Measurements from ENCODE around the gene CRTC1. TPM values are rescaled to one million over a fixed set of nuclear protein-coding genes. Genes with fewer than 3 reads are reported as not detected.

CRTC1 gene
- total RNA-seq, 4 donors from 2014 or later: 2.8 to 8.8 (median 3.7) TPM

DNA sequence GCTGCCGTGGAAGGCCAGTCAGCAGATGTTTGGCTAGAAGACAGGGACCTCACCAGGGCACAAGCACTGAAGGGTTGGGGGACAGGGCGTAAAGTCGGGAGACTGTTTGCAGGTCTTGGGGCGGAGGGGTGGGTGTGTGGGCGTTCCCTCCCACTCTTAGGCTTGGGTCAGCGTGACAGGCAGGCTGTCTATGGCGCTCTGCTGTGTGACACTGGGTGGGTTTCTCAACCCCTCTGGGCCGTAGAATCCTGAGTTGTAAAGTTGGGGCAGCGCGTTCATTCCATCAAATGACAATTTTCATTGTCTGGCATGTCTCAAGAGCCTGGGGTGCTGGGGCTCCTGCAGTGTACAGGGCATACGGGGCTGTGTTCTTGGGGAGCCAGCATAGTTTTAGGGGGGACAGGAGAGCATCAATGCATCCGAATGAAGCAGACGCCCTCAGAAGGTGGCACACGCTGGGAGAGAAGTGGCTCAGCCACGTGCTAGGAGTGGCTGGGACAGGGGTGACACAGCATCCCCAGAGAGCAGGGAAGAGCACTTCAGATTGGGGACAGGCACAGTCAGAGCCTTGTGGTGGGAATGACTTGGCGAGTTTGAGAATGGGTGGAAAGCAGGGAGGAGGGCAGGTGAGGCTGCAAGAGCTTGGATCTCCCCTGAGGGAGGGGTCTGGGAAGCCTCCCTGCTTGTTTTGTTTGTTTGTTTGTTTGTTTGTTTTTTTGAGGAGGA is 4.4 kb downstream of the CRTC1 start:
- Histone ChIP-seq H3K27ac (no peak overlapping the region), H3K27me3 (no peaks in the 10 kb centered on the region), H3K4me3 (no peak overlapping the region), H3K36me3 (no peaks in the 10 kb centered on the region), H3K4me1 (peaks cover 7 to 12% of the 10 kb centered on the region in 2 donors), H3K9me3 (no peaks in the 10 kb centered on the region)
- intact Hi-C loops (cut with DNase I; ENCODE audit: low total_unique reads): no loop called here
- in situ Hi-C loops (cut with MboI; ENCODE audit: low sequenced_read_pairs in 4 of 4): loop anchor here in 1 of 4 donors (25.0 kb wide), 1 partner anchor 226 kb away; no protein-coding TSS in a partner anchor
- no peak for ATAC-seq
- DNase-seq: no peak
- TF ChIP-seq, protein P1, sequence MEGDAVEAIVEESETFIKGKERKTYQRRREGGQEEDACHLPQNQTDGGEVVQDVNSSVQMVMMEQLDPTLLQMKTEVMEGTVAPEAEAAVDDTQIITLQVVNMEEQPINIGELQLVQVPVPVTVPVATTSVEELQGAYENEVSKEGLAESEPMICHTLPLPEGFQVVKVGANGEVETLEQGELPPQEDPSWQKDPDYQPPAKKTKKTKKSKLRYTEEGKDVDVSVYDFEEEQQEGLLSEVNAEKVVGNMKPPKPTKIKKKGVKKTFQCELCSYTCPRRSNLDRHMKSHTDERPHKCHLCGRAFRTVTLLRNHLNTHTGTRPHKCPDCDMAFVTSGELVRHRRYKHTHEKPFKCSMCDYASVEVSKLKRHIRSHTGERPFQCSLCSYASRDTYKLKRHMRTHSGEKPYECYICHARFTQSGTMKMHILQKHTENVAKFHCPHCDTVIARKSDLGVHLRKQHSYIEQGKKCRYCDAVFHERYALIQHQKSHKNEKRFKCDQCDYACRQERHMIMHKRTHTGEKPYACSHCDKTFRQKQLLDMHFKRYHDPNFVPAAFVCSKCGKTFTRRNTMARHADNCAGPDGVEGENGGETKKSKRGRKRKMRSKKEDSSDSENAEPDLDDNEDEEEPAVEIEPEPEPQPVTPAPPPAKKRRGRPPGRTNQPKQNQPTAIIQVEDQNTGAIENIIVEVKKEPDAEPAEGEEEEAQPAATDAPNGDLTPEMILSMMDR (IDR thresholded peaks at IDR 0.05 in 4 of 5, conservative IDR thresholded peaks at IDR 0.05 in 1 of 5): no peak
- no peak for TF ChIP-seq POLR2A (IDR thresholded peaks at IDR 0.05)

DNA sequence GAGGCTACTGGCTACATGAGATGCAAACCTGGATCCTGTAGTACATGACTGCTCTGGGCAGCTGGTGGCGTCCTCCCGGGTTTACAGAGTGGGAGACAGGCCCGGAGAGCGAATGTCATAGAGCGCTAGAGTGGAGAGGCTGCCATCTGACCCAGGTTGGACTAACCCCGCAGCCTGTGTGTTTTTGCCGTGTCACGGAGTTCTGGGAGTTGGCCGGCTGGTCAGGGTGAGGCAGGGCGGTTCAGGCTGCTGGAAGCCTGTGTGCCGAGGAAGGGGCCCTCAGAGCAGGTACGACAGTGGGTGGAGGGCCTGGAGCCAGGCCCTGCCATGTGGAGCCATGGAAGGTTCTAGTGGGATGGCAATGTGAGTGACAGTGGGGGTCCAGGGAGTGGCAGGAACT is 12.5 kb downstream of the CRTC1 start:
- Histone ChIP-seq H3K27ac (no peak overlapping the region), H3K4me1 (peaks cover 22% of the 10 kb centered on the region in 2 donors), H3K4me3 (no peak overlapping the region), H3K27me3 (no peaks in the 10 kb centered on the region), H3K36me3 (no peaks in the 10 kb centered on the region), H3K9me3 (no peaks in the 10 kb centered on the region)
- DNase-seq (no peak), ATAC-seq (no peak)
- intact Hi-C loops (cut with DNase I; ENCODE audit: low total_unique reads) (no loop called here), in situ Hi-C loops (cut with MboI; ENCODE audit: low sequenced_read_pairs in 4 of 4) (loop anchor here in 1 of 4 donors (25.0 kb wide), 1 partner anchor 234 kb away; no protein-coding TSS in a partner anchor)
- no peak for TF ChIP-seq POLR2A (IDR thresholded peaks at IDR 0.05)
- TF ChIP-seq, protein P1 (IDR thresholded peaks at IDR 0.05 in 4 of 5, conservative IDR thresholded peaks at IDR 0.05 in 1 of 5): no peak

DNA sequence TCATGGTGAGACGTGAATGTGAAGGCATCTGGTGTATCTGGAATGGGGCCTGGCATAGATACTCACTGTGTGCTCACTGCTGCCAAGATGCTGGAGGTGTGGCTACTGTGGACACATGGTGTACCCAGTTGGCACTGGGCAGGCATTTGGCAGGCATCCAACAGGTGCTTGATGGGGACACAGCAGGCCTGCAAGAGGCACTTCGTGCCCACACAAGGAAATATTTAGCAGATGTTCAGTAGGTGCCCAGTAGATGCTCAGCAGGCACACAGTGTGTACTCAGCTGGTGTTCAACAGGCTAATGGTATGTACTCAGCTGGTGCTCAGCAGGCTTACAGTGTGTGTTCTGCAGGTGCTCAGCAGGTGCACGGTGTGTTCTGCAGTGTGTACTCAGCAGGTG is 14.2 kb downstream of the CRTC1 start:
- Histone ChIP-seq H3K4me3 (no peak overlapping the region), H3K9me3 (no peaks in the 10 kb centered on the region), H3K27me3 (no peaks in the 10 kb centered on the region), H3K4me1 (peaks cover 26 to 29% of the 10 kb centered on the region in 2 donors), H3K36me3 (no peaks in the 10 kb centered on the region), H3K27ac (no peak overlapping the region)
- intact Hi-C loops (cut with DNase I; ENCODE audit: low total_unique reads) (no loop called here), in situ Hi-C loops (cut with MboI; ENCODE audit: low sequenced_read_pairs in 4 of 4) (loop anchor here in 1 of 4 donors (25.0 kb wide), 1 partner anchor 235 kb away; no protein-coding TSS in a partner anchor)
- DNase-seq (peak; percentile 41 to 66), ATAC-seq (no peak)
- TF ChIP-seq, protein P1 (IDR thresholded peaks at IDR 0.05 in 4 of 5, conservative IDR thresholded peaks at IDR 0.05 in 1 of 5): no peak
- TF ChIP-seq POLR2A (IDR thresholded peaks at IDR 0.05): no peak

DNA sequence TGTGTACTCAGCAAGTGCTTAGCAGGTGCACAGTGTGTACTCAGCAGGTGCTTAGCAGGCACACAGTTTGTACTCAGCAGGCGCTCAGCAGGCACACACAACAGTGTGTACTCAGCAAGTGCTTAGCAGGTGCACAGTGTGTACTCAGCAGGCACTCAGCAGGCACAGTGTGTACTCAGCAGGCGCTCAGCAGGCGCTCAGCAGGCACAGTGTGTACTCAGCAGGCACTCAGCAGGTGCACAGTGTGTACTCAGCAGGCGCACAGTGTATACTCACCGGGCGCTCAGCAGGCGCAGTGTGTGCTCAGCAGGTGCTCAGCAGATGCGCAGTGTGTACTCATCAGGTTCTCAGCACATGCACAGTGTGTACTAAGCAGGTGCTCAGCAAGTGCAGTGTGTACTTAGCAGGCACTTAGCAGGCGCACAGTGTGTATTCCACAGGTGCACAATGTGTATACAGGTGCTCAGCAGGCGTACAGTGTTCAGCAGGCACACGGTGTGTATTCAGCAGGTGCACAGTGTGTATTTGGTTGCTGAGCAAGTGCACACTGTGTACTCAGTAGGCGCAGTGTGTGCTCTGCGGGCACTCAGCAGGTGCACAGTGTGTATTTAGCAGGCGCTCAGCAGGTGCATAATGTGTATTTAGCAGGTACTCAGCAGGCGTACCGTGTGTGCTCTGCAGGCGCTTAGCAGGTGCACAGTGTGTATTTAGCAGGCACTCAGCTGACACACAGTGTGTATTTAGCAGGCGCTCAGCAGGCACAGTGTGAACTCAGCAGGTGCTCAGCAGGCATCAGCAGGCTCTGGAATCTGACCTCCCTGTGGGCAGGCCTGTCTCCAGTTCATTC is 15.1 kb downstream of the CRTC1 start:
- Histone ChIP-seq H3K9me3 (no peaks in the 10 kb centered on the region), H3K27me3 (no peaks in the 10 kb centered on the region), H3K4me1 (peaks cover 26 to 29% of the 10 kb centered on the region in 2 donors), H3K36me3 (no peaks in the 10 kb centered on the region), H3K4me3 (no peak overlapping the region), H3K27ac (no peak overlapping the region)
- TF ChIP-seq POLR2A (IDR thresholded peaks at IDR 0.05): no peak
- TF ChIP-seq, protein P1 (IDR thresholded peaks at IDR 0.05 in 4 of 5, conservative IDR thresholded peaks at IDR 0.05 in 1 of 5): no peak
- ATAC-seq: peak; percentile 12 to 40
- in situ Hi-C loops (cut with MboI; ENCODE audit: low sequenced_read_pairs in 4 of 4) (loop anchor here in 1 of 4 donors (25.0 kb wide), 1 partner anchor 236 kb away; no protein-coding TSS in a partner anchor), intact Hi-C loops (cut with DNase I; ENCODE audit: low total_unique reads) (no loop called here)
- no peak for DNase-seq
